Lower lobe of right lung (tissue), 2 donors: ENCODE measurements around the gene SIRPD. TPM values are rescaled to one million over a fixed set of nuclear protein-coding genes. Genes with fewer than 3 reads are reported as not detected.

Experiments used
- ATAC-seq, 2 donors: fragments of 200-7000 bp; cut with Tn5 transposase; one replicate each; pipeline ENCODE4 v1.9.1; 2020 to 2022; ENCODE audit warnings: mild to moderate bottlenecking in 2 of 2, moderate library complexity in 2 of 2
- DNase-seq: peaks from one replicate; pipeline ENCODE4 v3.0.0-alpha.2; 2020
- H3K27ac ChIP-seq: fragments of 200-600 bp; one replicate; pipeline ENCODE4 v1.8.0; 2022
- H3K27me3 ChIP-seq: fragments of 200-600 bp; one replicate; pipeline ENCODE4 v1.8.0; 2022; ENCODE audit warnings: low read depth
- H3K36me3 ChIP-seq: fragments of 200-600 bp; one replicate; pipeline ENCODE4 v1.8.0; 2022; ENCODE audit warnings: mild to moderate bottlenecking
- H3K4me1 ChIP-seq: fragments of 200-600 bp; one replicate; pipeline ENCODE4 v1.8.0; 2022
- H3K4me3 ChIP-seq: fragments of 200-600 bp; one replicate; pipeline ENCODE4 v1.8.0; 2022; ENCODE audit warnings: mild to moderate bottlenecking
- H3K9me3 ChIP-seq: fragments of 200-600 bp; one replicate; pipeline ENCODE4 v1.8.0; 2022
- CTCF ChIP-seq: fragments of 200-600 bp; IDR thresholded peaks from one replicate; pipeline ENCODE4 v1.8.0; 2022; ENCODE audit warnings: antibody characterized with exemption, mild to moderate bottlenecking
- intact Hi-C: fragments of 100-400 bp; cut with DNase I; formaldehyde crosslinking; loops from one replicate; pipeline ENCODE4 v1.11.0; 2022
- total RNA-seq: library from RNA; stranded (reverse); fragmentation: NEBNext Ultra II Directional; extraction: Animal tissue kit (Norgen Biotek cat#: 25700); gene quantifications from one replicate; pipeline ENCODE4 v1.2.1, GENCODE V29; 2021
- donor health status: DM: no; HTN: yes; CAD: no; lungs with severe emphysema.

The SIRPD gene
- total RNA-seq, 1 donor from 2014 or later = 1.5 TPM

GRCh38 chr20:1568163-1568490 is 10.6 kb upstream of the SIRPD start:
- intact Hi-C loops = no loop called here
- Histone ChIP-seq H3K27ac (no peak overlapping the region), H3K9me3 (no peaks in the 10 kb centered on the region), H3K4me1 (peaks cover 7% of the 10 kb centered on the region), H3K27me3 (no peaks in the 10 kb centered on the region), H3K4me3 (no peak overlapping the region), H3K36me3 (no peaks in the 10 kb centered on the region)
- ATAC-seq (no peak), DNase-seq (no peak)
- TF ChIP-seq CTCF = no peak

- H3K9me3 ChIP-seq = no peaks in the 10 kb centered on the region
- no peak for DNase-seq
- no peaks in the 10 kb centered on the region for H3K36me3 ChIP-seq
- ATAC-seq = no peak
- intact Hi-C loops = no loop called here
- TF ChIP-seq CTCF = no peak
- H3K27me3 ChIP-seq = no peaks in the 10 kb centered on the region
- no peak overlapping the region for H3K4me3 ChIP-seq
- H3K27ac ChIP-seq = no peak overlapping the region
- H3K4me1 ChIP-seq = peaks cover 7% of the 10 kb centered on the region
These were observed 10.1 kb upstream of the SIRPD start for GRCh38 chr20:1567392-1568162.

- intact Hi-C loops = no loop called here
- Histone ChIP-seq H3K36me3 (no peaks in the 10 kb centered on the region), H3K9me3 (no peaks in the 10 kb centered on the region), H3K27ac (no peak overlapping the region), H3K4me1 (peaks cover 7% of the 10 kb centered on the region), H3K27me3 (no peaks in the 10 kb centered on the region), H3K4me3 (no peak overlapping the region)
- DNase-seq (no peak), ATAC-seq (no peak)
- TF ChIP-seq CTCF = no peak
These were observed 9.2 kb upstream of the SIRPD start for GRCh38 chr20:1566701-1567100.

- H3K27ac ChIP-seq = no peak overlapping the region
- intact Hi-C loops = no loop called here
- ATAC-seq (no peak), DNase-seq (no peak)
- TF ChIP-seq CTCF = no peak
- no peak overlapping the region for H3K4me3 ChIP-seq
- no peaks in the 10 kb centered on the region for H3K36me3 ChIP-seq
- peaks cover 7% of the 10 kb centered on the region for H3K4me1 ChIP-seq
- no peaks in the 10 kb centered on the region for H3K27me3 ChIP-seq
- no peaks in the 10 kb centered on the region for H3K9me3 ChIP-seq
These were observed 8.0 kb upstream of the SIRPD start for GRCh38 chr20:1565461-1565860.

GRCh38 chr20:1563598-1563997 is 6.1 kb upstream of the SIRPD start:
- TF ChIP-seq CTCF = no peak
- no peaks in the 10 kb centered on the region for H3K36me3 ChIP-seq
- intact Hi-C loops = no loop called here
- H3K27ac ChIP-seq = no peak overlapping the region
- H3K9me3 ChIP-seq = no peaks in the 10 kb centered on the region
- DNase-seq (no peak), ATAC-seq (no peak)
- peaks cover 6% of the 10 kb centered on the region for H3K4me1 ChIP-seq
- no peak overlapping the region for H3K4me3 ChIP-seq
- H3K27me3 ChIP-seq = no peaks in the 10 kb centered on the region
